SK-N-SH treated with all-trans-retinoic acid at 6 μM for 48 hours (cell line): ENCODE results near the gene RBP5.

Experiments used
- ATAC-seq: fragments of 200-7000 bp; cut with Tn5 transposase; 3 replicates; pipeline ENCODE4 v1.9.1; 2020; ENCODE audit warnings: mild to moderate bottlenecking, moderate library complexity
- ARNTL ChIP-seq: fragments of 450-650 bp; formaldehyde crosslinking; IDR thresholded peaks from 2 replicates; pipeline ENCODE4 v1.5.0; 2020; ENCODE audit warnings: low read depth, mild to moderate bottlenecking, moderate library complexity, borderline replicate concordance
- BACH2 ChIP-seq: fragments of 250-450 bp; sonication (Bioruptor Pico); IDR thresholded peaks from 2 replicates; pipeline ENCODE4 v1.9.0; 2021; ENCODE audit warnings: mild to moderate bottlenecking, borderline replicate concordance
- CSDC2 ChIP-seq: fragments of 250-450 bp; sonication (Bioruptor Pico); IDR thresholded peaks from 2 replicates; pipeline ENCODE4 v1.5.0; 2020; ENCODE audit warnings: mild to moderate bottlenecking, moderate library complexity
- ESRRG ChIP-seq: fragments of 250-450 bp; sonication (Bioruptor Pico); IDR thresholded peaks from 2 replicates; pipeline ENCODE4 v1.6.1; 2021; ENCODE audit warnings: mild to moderate bottlenecking
- GLIS3 ChIP-seq: fragments of 250-450 bp; sonication (Bioruptor Pico); IDR thresholded peaks from 2 replicates; pipeline ENCODE4 v1.5.0; 2020; ENCODE audit warnings: mild to moderate bottlenecking, moderate library complexity
- ISL1 ChIP-seq: fragments of 250-450 bp; sonication (Bioruptor Pico); IDR thresholded peaks from 2 replicates; pipeline ENCODE4 v2.1.2; 2022; ENCODE audit warnings: mild to moderate bottlenecking, moderate library complexity
- OSR1 ChIP-seq: fragments of 250-450 bp; sonication (Bioruptor Pico); IDR thresholded peaks from 2 replicates; pipeline ENCODE4 v1.8.0; 2022; ENCODE audit warnings: moderate library complexity, mild to moderate bottlenecking, inconsistent platforms
- PATZ1 ChIP-seq: fragments of 250-450 bp; sonication (Bioruptor Pico); IDR thresholded peaks from 2 replicates; pipeline ENCODE4 v1.8.0; 2020; ENCODE audit warnings: mild to moderate bottlenecking, moderate library complexity, borderline replicate concordance
- PPARA ChIP-seq: fragments of 250-450 bp; sonication (Bioruptor Pico); IDR thresholded peaks from 2 replicates; pipeline ENCODE4 v1.5.0; 2020; ENCODE audit warnings: mild to moderate bottlenecking, borderline replicate concordance
- RARB ChIP-seq: fragments of 250-450 bp; sonication (Bioruptor Pico); IDR thresholded peaks from 2 replicates; pipeline ENCODE4 v1.8.0; 2021; ENCODE audit warnings: mild to moderate bottlenecking, moderate library complexity
- SNAI2 ChIP-seq: fragments of 250-450 bp; sonication (Bioruptor Pico); IDR thresholded peaks from 2 replicates; pipeline ENCODE4 v1.5.0; 2020; ENCODE audit warnings: mild to moderate bottlenecking, moderate library complexity
- TOX ChIP-seq: fragments of 250-450 bp; sonication (Bioruptor Pico); IDR thresholded peaks from 2 replicates; pipeline ENCODE4 v1.8.0; 2021; ENCODE audit warnings: mild to moderate bottlenecking, moderate library complexity, borderline replicate concordance
- ZNF565 ChIP-seq: fragments of 450-650 bp; formaldehyde crosslinking; conservative IDR thresholded peaks from 2 replicates; pipeline ENCODE4 v1.5.0; 2020; ENCODE audit warnings: low read depth, mild to moderate bottlenecking, moderate library complexity
- ZNF70 ChIP-seq: fragments of 450-650 bp; formaldehyde crosslinking; IDR thresholded peaks from 2 replicates; pipeline ENCODE4 v1.5.0; 2020; ENCODE audit warnings: mild to moderate bottlenecking, moderate library complexity
- TF ChIP-seq, protein P1 (sequence below): fragments of 250-450 bp; sonication (Bioruptor Pico); IDR thresholded peaks from 2 replicates; pipeline ENCODE4 v1.5.0; 2020; ENCODE audit warnings: mild to moderate bottlenecking, moderate library complexity
- TF ChIP-seq, protein P2 (sequence below): fragments of 250-450 bp; sonication (Bioruptor Pico); IDR thresholded peaks from 2 replicates; pipeline ENCODE4 v1.5.1; 2021; ENCODE audit warnings: mild to moderate bottlenecking, moderate library complexity
- TF ChIP-seq, protein P3 (sequence below): fragments of 250-450 bp; sonication (Bioruptor Pico); IDR thresholded peaks from 2 replicates; pipeline ENCODE4 v1.5.1; 2020; ENCODE audit warnings: low read depth, mild to moderate bottlenecking, moderate library complexity

RBP5 gene

GRCh38 chr12:7128681-7129286, at the start of gene RBP5:
TSS of gene RBP5 (minus strand) at chr12:7128889. CDS start at chr12:7128775, 114 bp downstream.
- no peak for ATAC-seq

DNA sequence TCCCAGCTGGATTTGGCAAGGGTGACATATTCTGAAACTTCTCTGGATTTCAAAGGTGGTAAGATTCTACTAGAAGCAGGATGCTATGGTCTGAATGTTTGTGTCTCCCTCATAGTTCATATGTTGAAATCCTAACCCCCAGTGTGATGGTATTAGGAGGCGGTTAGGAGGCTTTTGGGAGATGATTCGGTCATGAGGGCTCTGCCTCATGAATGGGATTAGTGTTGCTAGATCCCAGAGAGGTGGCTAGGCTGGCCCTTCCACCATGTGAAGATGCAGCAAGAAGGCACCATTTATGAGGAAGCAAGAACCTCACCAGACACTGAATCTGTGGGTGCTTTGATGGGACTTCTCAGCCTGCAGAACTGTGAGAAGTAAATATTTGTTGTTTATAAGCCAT, 49.8 kb upstream of the RBP5 start:
- TF ChIP-seq ESRRG (no peak), ZNF70 (CRISPR knock-in tag) (no peak), PPARA (CRISPR knock-in tag) (no peak), GLIS3 (CRISPR knock-in tag) (no peak), ZNF565 (CRISPR knock-in tag) (no peak), BACH2 (CRISPR knock-in tag) (no peak), CSDC2 (CRISPR knock-in tag) (no peak), OSR1 (CRISPR knock-in tag) (no peak), RARB (no peak)
- TF ChIP-seq, protein P1, sequence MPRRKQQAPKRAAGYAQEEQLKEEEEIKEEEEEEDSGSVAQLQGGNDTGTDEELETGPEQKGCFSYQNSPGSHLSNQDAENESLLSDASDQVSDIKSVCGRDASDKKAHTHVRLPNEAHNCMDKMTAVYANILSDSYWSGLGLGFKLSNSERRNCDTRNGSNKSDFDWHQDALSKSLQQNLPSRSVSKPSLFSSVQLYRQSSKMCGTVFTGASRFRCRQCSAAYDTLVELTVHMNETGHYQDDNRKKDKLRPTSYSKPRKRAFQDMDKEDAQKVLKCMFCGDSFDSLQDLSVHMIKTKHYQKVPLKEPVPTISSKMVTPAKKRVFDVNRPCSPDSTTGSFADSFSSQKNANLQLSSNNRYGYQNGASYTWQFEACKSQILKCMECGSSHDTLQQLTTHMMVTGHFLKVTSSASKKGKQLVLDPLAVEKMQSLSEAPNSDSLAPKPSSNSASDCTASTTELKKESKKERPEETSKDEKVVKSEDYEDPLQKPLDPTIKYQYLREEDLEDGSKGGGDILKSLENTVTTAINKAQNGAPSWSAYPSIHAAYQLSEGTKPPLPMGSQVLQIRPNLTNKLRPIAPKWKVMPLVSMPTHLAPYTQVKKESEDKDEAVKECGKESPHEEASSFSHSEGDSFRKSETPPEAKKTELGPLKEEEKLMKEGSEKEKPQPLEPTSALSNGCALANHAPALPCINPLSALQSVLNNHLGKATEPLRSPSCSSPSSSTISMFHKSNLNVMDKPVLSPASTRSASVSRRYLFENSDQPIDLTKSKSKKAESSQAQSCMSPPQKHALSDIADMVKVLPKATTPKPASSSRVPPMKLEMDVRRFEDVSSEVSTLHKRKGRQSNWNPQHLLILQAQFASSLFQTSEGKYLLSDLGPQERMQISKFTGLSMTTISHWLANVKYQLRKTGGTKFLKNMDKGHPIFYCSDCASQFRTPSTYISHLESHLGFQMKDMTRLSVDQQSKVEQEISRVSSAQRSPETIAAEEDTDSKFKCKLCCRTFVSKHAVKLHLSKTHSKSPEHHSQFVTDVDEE (CRISPR knock-in tag) = no peak

More at GRCh38 chr12:7128681-7129286, at the start of gene RBP5:
- TF ChIP-seq TOX (CRISPR knock-in tag) (no peak), OSR1 (CRISPR knock-in tag) (no peak), ARNTL (CRISPR knock-in tag) (no peak), SNAI2 (no peak)

GRCh38 chr12:7176595-7176994, 47.9 kb upstream of the RBP5 start:
- TF ChIP-seq, protein P2, sequence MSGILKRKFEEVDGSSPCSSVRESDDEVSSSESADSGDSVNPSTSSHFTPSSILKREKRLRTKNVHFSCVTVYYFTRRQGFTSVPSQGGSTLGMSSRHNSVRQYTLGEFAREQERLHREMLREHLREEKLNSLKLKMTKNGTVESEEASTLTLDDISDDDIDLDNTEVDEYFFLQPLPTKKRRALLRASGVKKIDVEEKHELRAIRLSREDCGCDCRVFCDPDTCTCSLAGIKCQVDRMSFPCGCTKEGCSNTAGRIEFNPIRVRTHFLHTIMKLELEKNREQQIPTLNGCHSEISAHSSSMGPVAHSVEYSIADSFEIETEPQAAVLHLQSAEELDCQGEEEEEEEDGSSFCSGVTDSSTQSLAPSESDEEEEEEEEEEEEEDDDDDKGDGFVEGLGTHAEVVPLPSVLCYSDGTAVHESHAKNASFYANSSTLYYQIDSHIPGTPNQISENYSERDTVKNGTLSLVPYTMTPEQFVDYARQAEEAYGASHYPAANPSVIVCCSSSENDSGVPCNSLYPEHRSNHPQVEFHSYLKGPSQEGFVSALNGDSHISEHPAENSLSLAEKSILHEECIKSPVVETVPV (CRISPR knock-in tag) = no peak
- no peak for TF ChIP-seq OSR1 (CRISPR knock-in tag)
- TF ChIP-seq, protein P1 (CRISPR knock-in tag) = no peak
- no peak for TF ChIP-seq ESRRG
- no peak for TF ChIP-seq PATZ1 (CRISPR knock-in tag)
- TF ChIP-seq SNAI2 = no peak
- no peak for TF ChIP-seq TOX (CRISPR knock-in tag)
- TF ChIP-seq, all 23 proteins: peak for 0
- ATAC-seq = no peak

More for the DNA sequence above, 49.8 kb upstream of the RBP5 start:
- ATAC-seq = no peak

- ATAC-seq = no peak
- TF ChIP-seq TOX (CRISPR knock-in tag) (no peak), ISL1 (CRISPR knock-in tag) (no peak), PATZ1 (CRISPR knock-in tag) (no peak), ARNTL (CRISPR knock-in tag) (no peak)
- TF ChIP-seq, protein P3, sequence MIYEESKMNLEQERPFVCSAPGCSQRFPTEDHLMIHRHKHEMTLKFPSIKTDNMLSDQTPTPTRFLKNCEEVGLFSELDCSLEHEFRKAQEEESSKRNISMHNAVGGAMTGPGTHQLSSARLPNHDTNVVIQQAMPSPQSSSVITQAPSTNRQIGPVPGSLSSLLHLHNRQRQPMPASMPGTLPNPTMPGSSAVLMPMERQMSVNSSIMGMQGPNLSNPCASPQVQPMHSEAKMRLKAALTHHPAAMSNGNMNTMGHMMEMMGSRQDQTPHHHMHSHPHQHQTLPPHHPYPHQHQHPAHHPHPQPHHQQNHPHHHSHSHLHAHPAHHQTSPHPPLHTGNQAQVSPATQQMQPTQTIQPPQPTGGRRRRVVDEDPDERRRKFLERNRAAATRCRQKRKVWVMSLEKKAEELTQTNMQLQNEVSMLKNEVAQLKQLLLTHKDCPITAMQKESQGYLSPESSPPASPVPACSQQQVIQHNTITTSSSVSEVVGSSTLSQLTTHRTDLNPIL (CRISPR knock-in tag) = no peak
Measured at GRCh38 chr12:7175493-7175892, 46.8 kb upstream of the RBP5 start.
